Progenitor cell of endocrine pancreas (in vitro differentiated cells): ENCODE results near the gene ACVRL1. TPM values are rescaled to one million over a fixed set of nuclear protein-coding genes. Genes with fewer than 3 reads are reported as not detected.

Source experiments
- DNase-seq: peaks from one replicate; pipeline ENCODE4 v3.0.0; 2021; ENCODE audit warnings: low spot score; ENCODE audit not compliant: unreplicated experiment
- H3K27ac Mint-ChIP-seq: 2 replicates; pipeline ENCODE4 v1.8.0; 2021; ENCODE audit warnings: mild to moderate bottlenecking, moderate library complexity, mixed read lengths
- H3K27me3 Mint-ChIP-seq: 2 replicates; pipeline ENCODE4 v1.8.0; 2021; ENCODE audit warnings: mixed read lengths
- H3K36me3 Mint-ChIP-seq: 2 replicates; pipeline ENCODE4 v1.8.0; 2022; ENCODE audit warnings: mixed read lengths; ENCODE audit not compliant: insufficient read depth
- H3K4me1 Mint-ChIP-seq: 2 replicates; pipeline ENCODE4 v1.8.0; 2021; ENCODE audit warnings: low read depth, mixed read lengths
- H3K4me3 Mint-ChIP-seq: 2 replicates; pipeline ENCODE4 v1.8.0; 2021; ENCODE audit warnings: low read depth, mild to moderate bottlenecking, moderate library complexity, mixed read lengths
- H3K9me3 Mint-ChIP-seq: 2 replicates; pipeline ENCODE4 v1.8.0; 2021; ENCODE audit warnings: low read depth, mixed read lengths
- total RNA-seq: library from RNA; stranded (reverse); gene quantifications from 2 replicates; pipeline ENCODE4 v1.2.1, GENCODE V29; 2021
- TF ChIP-seq, protein P1 (sequence below): fragments of 200-600 bp; sonication (generic); IDR thresholded peaks from one replicate; pipeline ENCODE4 v1.5.0; 2021; ENCODE audit warnings: antibody characterized with exemption, mild to moderate bottlenecking; ENCODE audit not compliant: unreplicated experiment

The ACVRL1 gene
- total RNA-seq, 1 donor from 2014 or later, result not detected

DNA sequence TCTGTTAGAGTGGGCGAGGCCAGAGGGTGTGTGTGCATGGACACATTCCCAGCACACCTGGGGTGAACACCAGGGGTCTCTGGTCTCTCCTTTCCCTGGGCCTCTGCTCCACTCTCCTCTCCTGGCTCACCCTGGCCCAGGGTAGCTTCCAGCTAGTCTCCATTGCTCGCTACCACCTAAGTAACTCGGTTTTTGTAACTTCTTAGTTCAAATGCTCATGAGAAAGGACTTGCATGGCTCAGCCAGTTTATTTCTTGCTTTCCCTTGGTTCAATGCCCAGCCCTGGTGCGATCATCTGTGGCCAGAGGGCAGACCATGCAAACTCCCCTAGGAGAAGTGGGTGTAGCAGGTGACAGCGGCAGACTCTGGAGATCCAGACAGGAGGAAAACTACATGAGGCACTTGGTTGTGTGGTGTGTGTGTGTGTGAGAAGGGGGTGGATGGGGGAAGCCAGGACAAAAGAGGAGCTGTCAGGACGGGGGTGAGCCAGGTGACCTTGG is 35.2 kb downstream of the ACVRL1 start:
- Mint-ChIP-seq H3K27ac (no peak overlapping the region), H3K27me3 (peaks cover 7% of the 10 kb centered on the region), H3K9me3 (peaks cover 14% of the 10 kb centered on the region), H3K36me3 (peaks cover 2% of the 10 kb centered on the region), H3K4me1 (no peaks in the 10 kb centered on the region), H3K4me3 (no peak overlapping the region)
- TF ChIP-seq, protein P1, sequence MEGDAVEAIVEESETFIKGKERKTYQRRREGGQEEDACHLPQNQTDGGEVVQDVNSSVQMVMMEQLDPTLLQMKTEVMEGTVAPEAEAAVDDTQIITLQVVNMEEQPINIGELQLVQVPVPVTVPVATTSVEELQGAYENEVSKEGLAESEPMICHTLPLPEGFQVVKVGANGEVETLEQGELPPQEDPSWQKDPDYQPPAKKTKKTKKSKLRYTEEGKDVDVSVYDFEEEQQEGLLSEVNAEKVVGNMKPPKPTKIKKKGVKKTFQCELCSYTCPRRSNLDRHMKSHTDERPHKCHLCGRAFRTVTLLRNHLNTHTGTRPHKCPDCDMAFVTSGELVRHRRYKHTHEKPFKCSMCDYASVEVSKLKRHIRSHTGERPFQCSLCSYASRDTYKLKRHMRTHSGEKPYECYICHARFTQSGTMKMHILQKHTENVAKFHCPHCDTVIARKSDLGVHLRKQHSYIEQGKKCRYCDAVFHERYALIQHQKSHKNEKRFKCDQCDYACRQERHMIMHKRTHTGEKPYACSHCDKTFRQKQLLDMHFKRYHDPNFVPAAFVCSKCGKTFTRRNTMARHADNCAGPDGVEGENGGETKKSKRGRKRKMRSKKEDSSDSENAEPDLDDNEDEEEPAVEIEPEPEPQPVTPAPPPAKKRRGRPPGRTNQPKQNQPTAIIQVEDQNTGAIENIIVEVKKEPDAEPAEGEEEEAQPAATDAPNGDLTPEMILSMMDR, result no peak
- no peak for DNase-seq

GRCh38 chr12:51943346-51943745 is 36.0 kb downstream of the ACVRL1 start:
- Mint-ChIP-seq H3K9me3 (peaks cover 14% of the 10 kb centered on the region), H3K4me3 (no peak overlapping the region), H3K4me1 (no peaks in the 10 kb centered on the region), H3K27ac (no peak overlapping the region), H3K36me3 (peaks cover 2% of the 10 kb centered on the region), H3K27me3 (peaks cover 15% of the 10 kb centered on the region)
- no peak for DNase-seq
- TF ChIP-seq, protein P1, result no peak

- H3K9me3 Mint-ChIP-seq, result peaks cover 14% of the 10 kb centered on the region
- peaks cover 26% of the 10 kb centered on the region for H3K27me3 Mint-ChIP-seq
- TF ChIP-seq, protein P1, result no peak
- no peaks in the 10 kb centered on the region for H3K4me1 Mint-ChIP-seq
- DNase-seq, result no peak
- H3K4me3 Mint-ChIP-seq, result no peak overlapping the region
- H3K36me3 Mint-ChIP-seq, result peaks cover 2% of the 10 kb centered on the region
- no peak overlapping the region for H3K27ac Mint-ChIP-seq
Observed at GRCh38 chr12:51944608-51945233, 37.4 kb downstream of the ACVRL1 start.

DNA sequence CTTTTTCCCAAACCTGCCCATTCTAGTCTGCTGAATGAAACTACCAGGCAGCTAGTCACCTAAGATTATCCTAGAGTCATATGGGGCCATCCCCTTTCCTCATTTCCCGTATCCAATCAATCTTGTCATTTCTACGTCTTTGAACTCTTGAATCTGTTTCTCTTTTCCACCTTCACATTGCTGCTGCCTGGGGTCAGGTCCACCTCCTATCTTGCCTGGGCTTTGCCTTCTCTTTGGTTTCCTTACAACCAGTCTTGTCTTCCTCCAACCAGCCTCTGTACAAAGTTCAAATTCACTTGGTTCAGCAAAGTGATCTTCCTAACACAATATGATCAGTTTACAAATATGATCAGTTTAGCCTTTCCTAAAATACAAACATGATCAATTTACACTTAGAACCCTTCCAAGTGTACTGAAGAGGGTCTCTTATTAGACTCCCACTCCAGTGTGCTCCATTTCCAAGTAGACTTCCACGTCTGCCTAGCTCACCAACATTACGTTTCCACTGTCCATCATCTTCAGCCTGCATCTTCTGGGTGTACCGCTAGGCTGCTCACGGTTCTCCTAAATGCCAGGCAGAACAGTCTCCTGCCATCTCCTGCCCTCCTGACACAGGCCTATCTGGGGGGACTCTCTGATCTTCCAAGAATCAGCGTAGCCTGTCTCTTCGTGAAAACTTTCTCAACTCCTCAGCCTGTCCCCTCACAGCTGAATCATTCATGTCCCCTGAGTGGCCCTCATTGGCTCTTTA is 40.1 kb downstream of the ACVRL1 start:
- Mint-ChIP-seq H3K4me1 (peaks cover under 1% of the 10 kb centered on the region), H3K27ac (no peak overlapping the region), H3K27me3 (peaks cover 33% of the 10 kb centered on the region), H3K36me3 (peaks cover 2% of the 10 kb centered on the region), H3K4me3 (no peak overlapping the region), H3K9me3 (peaks cover 14% of the 10 kb centered on the region)
- no peak for DNase-seq
- TF ChIP-seq, protein P1, result no peak

GRCh38 chr12:51948066-51948465 is 40.8 kb downstream of the ACVRL1 start:
- Mint-ChIP-seq H3K36me3 (peaks cover 2% of the 10 kb centered on the region), H3K4me3 (no peak overlapping the region), H3K9me3 (peaks cover 14% of the 10 kb centered on the region), H3K27me3 (peaks cover 33% of the 10 kb centered on the region), H3K27ac (no peak overlapping the region), H3K4me1 (peaks cover 4% of the 10 kb centered on the region)
- no peak for DNase-seq
- TF ChIP-seq, protein P1, result no peak
